GM06990 (cell line): ENCODE results near the gene RECK.

Experiments
- DNase-seq: peaks from one replicate; pipeline ENCODE4 v3.0.0-alpha.2; 2011; ENCODE audit not compliant: insufficient read length; ENCODE audit errors: extremely low read depth
- H3K27me3 ChIP-seq: replicated peaks from 2 replicates; pipeline ENCODE4 v1.6.0; 2011; ENCODE audit warnings: low read length; ENCODE audit not compliant: control insufficient read depth, insufficient read depth
- H3K36me3 ChIP-seq: 2 replicates; pipeline ENCODE4 v1.5.1; 2011; ENCODE audit warnings: low read length; ENCODE audit not compliant: control insufficient read depth, insufficient read depth
- H3K4me3 ChIP-seq: replicated peaks from 2 replicates; pipeline ENCODE4 v1.5.1; 2011; ENCODE audit warnings: low read depth, mild to moderate bottlenecking, control low read depth, low read length
- CTCF ChIP-seq: IDR thresholded peaks from 2 replicates; pipeline ENCODE4 v1.5.1; 2011; ENCODE audit warnings: low read length, control low read depth, mild to moderate bottlenecking, inconsistent platforms; ENCODE audit not compliant: insufficient read depth, poor library complexity, severe bottlenecking

RECK gene

GRCh38 chr9:36162211-36162738 lies 125.6 kb downstream of the RECK start:
- TF ChIP-seq CTCF, result no peak
- Histone ChIP-seq H3K27me3 (no peaks in the 10 kb centered on the region; the same call in none of the 2 replicates), H3K4me3 (no peak overlapping the region), H3K36me3 (no peaks in the 10 kb centered on the region)
- no peak for DNase-seq

- no peaks in the 10 kb centered on the region for H3K36me3 ChIP-seq
- no peak for DNase-seq
- no peaks in the 10 kb centered on the region; the same call in none of the 2 replicates for H3K27me3 ChIP-seq
- H3K4me3 ChIP-seq, result no peak overlapping the region
- TF ChIP-seq CTCF, result no peak
Observed at GRCh38 chr9:36163049-36163785, 126.5 kb downstream of the RECK start.

- no peak for TF ChIP-seq CTCF
- H3K4me3 ChIP-seq, result no peak overlapping the region
- DNase-seq, result no peak
- H3K36me3 ChIP-seq, result no peaks in the 10 kb centered on the region
- H3K27me3 ChIP-seq, result no peaks in the 10 kb centered on the region; the same call in none of the 2 replicates
Observed at GRCh38 chr9:36163786-36164170, 127.1 kb downstream of the RECK start.

- no peak for TF ChIP-seq CTCF
- no peaks in the 10 kb centered on the region for H3K36me3 ChIP-seq
- DNase-seq, result no peak
- no peak overlapping the region for H3K4me3 ChIP-seq
- no peaks in the 10 kb centered on the region; the same call in none of the 2 replicates for H3K27me3 ChIP-seq
Observed at GRCh38 chr9:36164372-36164771, 127.7 kb downstream of the RECK start.

- Histone ChIP-seq H3K27me3 (no peaks in the 10 kb centered on the region; the same call in none of the 2 replicates), H3K36me3 (no peaks in the 10 kb centered on the region), H3K4me3 (no peak overlapping the region)
- TF ChIP-seq CTCF, result no peak
- DNase-seq, result no peak
Observed at GRCh38 chr9:36164989-36165388, 128.3 kb downstream of the RECK start.
